Measurements from ENCODE around the gene WIPF3.

Gene WIPF3

GRCh38 chr7:29809533-29810155 is 3.3 kb downstream of the WIPF3 start:
- no peak for DNase-seq (ENCODE audit: low read depth)

- DNase-seq (ENCODE audit: low read depth), result no peak
Observed at GRCh38 chr7:29810297-29810696, 4.0 kb downstream of the WIPF3 start.

- DNase-seq (ENCODE audit: low read depth), result no peak
Observed at GRCh38 chr7:29810813-29811482, 4.6 kb downstream of the WIPF3 start.

- DNase-seq (ENCODE audit: low read depth), result no peak
Observed at GRCh38 chr7:29811586-29811985, 5.3 kb downstream of the WIPF3 start.

GRCh38 chr7:29812185-29812876 is 6.0 kb downstream of the WIPF3 start:
- DNase-seq (ENCODE audit: low read depth), result no peak

GRCh38 chr7:29815181-29816105 is 9.1 kb downstream of the WIPF3 start:
- no peak for DNase-seq (ENCODE audit: low read depth)

GRCh38 chr7:29818308-29818707 is 12.0 kb downstream of the WIPF3 start:
- DNase-seq (ENCODE audit: low read depth), result no peak

- no peak for DNase-seq (ENCODE audit: low read depth)
Observed at GRCh38 chr7:29825775-29826529, 19.6 kb downstream of the WIPF3 start.

- no peak for DNase-seq (ENCODE audit: low read depth)
Observed at GRCh38 chr7:29826530-29826822, 20.2 kb downstream of the WIPF3 start.

- no peak for DNase-seq (ENCODE audit: low read depth)
Observed at GRCh38 chr7:29826904-29827303, 20.6 kb downstream of the WIPF3 start.

- DNase-seq (ENCODE audit: low read depth), result no peak
Observed at GRCh38 chr7:29831705-29832104, 25.4 kb downstream of the WIPF3 start.

GRCh38 chr7:29833929-29834328 is 27.6 kb downstream of the WIPF3 start:
- DNase-seq (ENCODE audit: low read depth), result no peak

GRCh38 chr7:29835718-29836117 is 29.4 kb downstream of the WIPF3 start:
- DNase-seq (ENCODE audit: low read depth), result no peak

- peak; percentile 39 for DNase-seq (ENCODE audit: low read depth)
Observed at GRCh38 chr7:29839302-29839701, 33.0 kb downstream of the WIPF3 start.

- DNase-seq (ENCODE audit: low read depth), result no peak
Observed at GRCh38 chr7:29839921-29840320, 33.6 kb downstream of the WIPF3 start.

- no peak for DNase-seq (ENCODE audit: low read depth)
Observed at GRCh38 chr7:29840701-29841100, 34.4 kb downstream of the WIPF3 start.

- DNase-seq (ENCODE audit: low read depth), result no peak
Observed at GRCh38 chr7:29841926-29842701, 35.8 kb downstream of the WIPF3 start.

GRCh38 chr7:29843093-29843492 is 36.8 kb downstream of the WIPF3 start:
- no peak for DNase-seq (ENCODE audit: low read depth)

GRCh38 chr7:29843726-29844125 is 37.4 kb downstream of the WIPF3 start:
- no peak for DNase-seq (ENCODE audit: low read depth)

- DNase-seq (ENCODE audit: low read depth), result no peak
Observed at GRCh38 chr7:29844559-29844958, 38.3 kb downstream of the WIPF3 start.

GRCh38 chr7:29847496-29847895 is 41.2 kb downstream of the WIPF3 start:
- no peak for DNase-seq (ENCODE audit: low read depth)

All from stromal cell of bone marrow (primary cell).